GM19240 (cell line): Measurements from ENCODE around the gene HES4.

Experiments used
- DNase-seq: peaks from one replicate; pipeline ENCODE4 v3.0.0; 2011; ENCODE audit warnings: low spot score; ENCODE audit not compliant: insufficient read length

Gene HES4

GRCh38 chr1:952603-953002 is 47.3 kb downstream of the HES4 start:
- DNase-seq = no peak

- DNase-seq = no peak
Observed at GRCh38 chr1:952201-952600, 47.7 kb downstream of the HES4 start.

GRCh38 chr1:951364-951763 is 48.5 kb downstream of the HES4 start:
- no peak for DNase-seq

- no peak for DNase-seq
Observed at GRCh38 chr1:950881-951280, 49.0 kb downstream of the HES4 start.

GRCh38 chr1:950268-950667 is 49.6 kb downstream of the HES4 start:
- no peak for DNase-seq
